Keratinocyte (primary cell): ENCODE measurements around the gene TCEAL8.

Experiments
- EZH2 ChIP-seq: IDR thresholded peaks from one replicate; pipeline ENCODE4 v1.6.1; 2012; ENCODE audit warnings: inconsistent platforms, mild to moderate bottlenecking, low read length, moderate library complexity
- TF ChIP-seq, protein P1 (sequence below), 3 experiments: IDR thresholded peaks in 1 of 3; conservative IDR thresholded peaks in 1 of 3; optimal IDR thresholded peaks in 1 of 3; 2 replicates in 2 of 3; 3 replicates in 1 of 3; pipeline versions ENCODE3 to v1.5.1; 2011; ENCODE audit warnings: low read length in 3 of 3, mild to moderate bottlenecking in 3 of 3, moderate library complexity in 2 of 3, control low read depth in 1 of 3, inconsistent platforms in 1 of 3; ENCODE audit not compliant: insufficient read depth in 2 of 3; ENCODE audit errors: extremely low read depth in 1 of 3

- TF ChIP-seq, protein P1, sequence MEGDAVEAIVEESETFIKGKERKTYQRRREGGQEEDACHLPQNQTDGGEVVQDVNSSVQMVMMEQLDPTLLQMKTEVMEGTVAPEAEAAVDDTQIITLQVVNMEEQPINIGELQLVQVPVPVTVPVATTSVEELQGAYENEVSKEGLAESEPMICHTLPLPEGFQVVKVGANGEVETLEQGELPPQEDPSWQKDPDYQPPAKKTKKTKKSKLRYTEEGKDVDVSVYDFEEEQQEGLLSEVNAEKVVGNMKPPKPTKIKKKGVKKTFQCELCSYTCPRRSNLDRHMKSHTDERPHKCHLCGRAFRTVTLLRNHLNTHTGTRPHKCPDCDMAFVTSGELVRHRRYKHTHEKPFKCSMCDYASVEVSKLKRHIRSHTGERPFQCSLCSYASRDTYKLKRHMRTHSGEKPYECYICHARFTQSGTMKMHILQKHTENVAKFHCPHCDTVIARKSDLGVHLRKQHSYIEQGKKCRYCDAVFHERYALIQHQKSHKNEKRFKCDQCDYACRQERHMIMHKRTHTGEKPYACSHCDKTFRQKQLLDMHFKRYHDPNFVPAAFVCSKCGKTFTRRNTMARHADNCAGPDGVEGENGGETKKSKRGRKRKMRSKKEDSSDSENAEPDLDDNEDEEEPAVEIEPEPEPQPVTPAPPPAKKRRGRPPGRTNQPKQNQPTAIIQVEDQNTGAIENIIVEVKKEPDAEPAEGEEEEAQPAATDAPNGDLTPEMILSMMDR (optimal IDR thresholded peaks at IDR 0.05 in 1 of 3, IDR thresholded peaks at IDR 0.05 in 1 of 3, conservative IDR thresholded peaks at IDR 0.05 in 1 of 3; ENCODE audit: extremely low read depth in 1 of 3, insufficient read depth in 2 of 3, low read length in 3 of 3), result no peak
- no peak for TF ChIP-seq EZH2
Observed at GRCh38 chrX:103258275-103258674, 3.3 kb upstream of the TCEAL8 start.
